VCaP (cell line): ENCODE measurements around the gene UBL7.
"Not testable (repeated sequence)": the region's sequence is repeated elsewhere in the genome, so short reads cannot be mapped to it uniquely, and the experiment has no call there.

Experiments
- H3K27ac ChIP-seq: fragments of 450-650 bp; 2 replicates; pipeline ENCODE4 v1.5.1; 2017
- CTCF ChIP-seq: fragments of 450-650 bp; conservative IDR thresholded peaks from 2 replicates; pipeline ENCODE4 v1.5.1; 2017; ENCODE audit warnings: mild to moderate bottlenecking, moderate library complexity

Gene UBL7

GRCh38 chr15:74499366-74499765 lies 38.4 kb upstream of the UBL7 start:
- no peak for TF ChIP-seq CTCF
- no peak overlapping the region for H3K27ac ChIP-seq

- H3K27ac ChIP-seq = no peak overlapping the region
These were observed 36.6 kb upstream of the UBL7 start for GRCh38 chr15:74497584-74497983.

GRCh38 chr15:74496648-74497047 lies 35.7 kb upstream of the UBL7 start:
- no peak for TF ChIP-seq CTCF
- no peak overlapping the region for H3K27ac ChIP-seq

More at GRCh38 chr15:74497584-74497983, 36.6 kb upstream of the UBL7 start:
- TF ChIP-seq CTCF = no peak

- no peak for TF ChIP-seq CTCF
- no peak overlapping the region for H3K27ac ChIP-seq
These were observed 29.4 kb upstream of the UBL7 start for GRCh38 chr15:74490339-74490689.

GRCh38 chr15:74489518-74490338 lies 28.8 kb upstream of the UBL7 start:
- peak overlapping the region; percentile 18 for H3K27ac ChIP-seq
- TF ChIP-seq CTCF = peak; percentile 95

GRCh38 chr15:74488776-74489175 lies 27.8 kb upstream of the UBL7 start:
- no peak for TF ChIP-seq CTCF
- H3K27ac ChIP-seq = peak overlapping the region; percentile 18; the same call in 1 of the 2 replicates

- no peak overlapping the region for H3K27ac ChIP-seq
- peak; percentile 61 for TF ChIP-seq CTCF
These were observed 21.7 kb upstream of the UBL7 start for GRCh38 chr15:74482661-74483060.

- H3K27ac ChIP-seq = not testable (repeated sequence)
These were observed 19.4 kb upstream of the UBL7 start for GRCh38 chr15:74480364-74480763.

GRCh38 chr15:74471621-74472020 lies 10.7 kb upstream of the UBL7 start:
- not testable (repeated sequence) for H3K27ac ChIP-seq
